ENCODE data around the gene TNFRSF8.

- TF ChIP-seq EZH2phosphoT487 (IDR thresholded peaks at IDR 0.05; ENCODE audit: borderline replicate concordance, low read depth), result no peak
- no peak for TF ChIP-seq CTCF (IDR thresholded peaks at IDR 0.05)
- TF ChIP-seq EP300 (IDR thresholded peaks at IDR 0.05; ENCODE audit: borderline replicate concordance in 1 of 2, low read depth in 1 of 2, low read length in 1 of 2), result no peak
- TF ChIP-seq ELF1 (IDR thresholded peaks at IDR 0.05), result no peak
- no peak for TF ChIP-seq POLR2AphosphoS5 (IDR thresholded peaks at IDR 0.05; ENCODE audit: low read depth, low read length)
- TF ChIP-seq RAD21 (IDR thresholded peaks at IDR 0.05; ENCODE audit: low read length), result no peak
- no peak for TF ChIP-seq NFIC (IDR thresholded peaks at IDR 0.05; ENCODE audit: borderline replicate concordance)
- TF ChIP-seq USF2 (IDR thresholded peaks at IDR 0.05; ENCODE audit: borderline replicate concordance, low read depth, low read length), result no peak
- TF ChIP-seq TAF1 (IDR thresholded peaks at IDR 0.05; ENCODE audit: borderline replicate concordance, low read depth, low read length), result no peak
- no peak for TF ChIP-seq YY1 (IDR thresholded peaks at IDR 0.05; ENCODE audit: low read depth)
- TF ChIP-seq PBX3 (IDR thresholded peaks at IDR 0.05), result no peak
Observed at GRCh38 chr1:12191242-12192032, 128.3 kb downstream of the TNFRSF8 start.
